Skeletal muscle tissue (tissue), 4 donors: Measurements from ENCODE around the gene KMT5C. TPM values are rescaled to one million over a fixed set of nuclear protein-coding genes. Genes with fewer than 3 reads are reported as not detected.
A peak's percentile ranks its signal among the peaks of the same experiment; 100 is the strongest.

ENCODE experiments used
- H3K27ac ChIP-seq: one replicate; pipeline ENCODE4 v1.7.0; 2013; ENCODE audit warnings: mild to moderate bottlenecking, low read depth, low read length, inconsistent platforms
- H3K27me3 ChIP-seq, 3 donors: one replicate each; pipeline ENCODE4 v1.7.0; 2013; ENCODE audit warnings: low read length in 3 of 3; ENCODE audit not compliant: control insufficient read depth in 3 of 3, insufficient read depth in 3 of 3
- H3K36me3 ChIP-seq, 3 donors: one replicate each; pipeline ENCODE4 v1.7.0; 2013; ENCODE audit warnings: low read length in 3 of 3; ENCODE audit not compliant: control insufficient read depth in 3 of 3, insufficient read depth in 3 of 3
- H3K4me1 ChIP-seq, 3 donors: one replicate each; pipeline ENCODE4 v1.7.0; 2013; ENCODE audit warnings: low read length in 3 of 3, mild to moderate bottlenecking in 3 of 3; ENCODE audit not compliant: control insufficient read depth in 3 of 3, insufficient read depth in 3 of 3
- H3K4me3 ChIP-seq, 3 donors: one replicate each; pipeline ENCODE4 v1.7.0; 2013; ENCODE audit warnings: low read length in 3 of 3
- H3K9ac ChIP-seq, 3 donors: one replicate each; pipeline ENCODE4 v1.7.0; 2013; ENCODE audit warnings: low read length in 3 of 3, mild to moderate bottlenecking in 3 of 3, moderate library complexity in 2 of 3, low read depth in 1 of 3
- H3K9me3 ChIP-seq, 3 donors: one replicate each; pipeline ENCODE4 v1.7.0; 2013; ENCODE audit warnings: low read length in 3 of 3; ENCODE audit not compliant: control insufficient read depth in 3 of 3
- total RNA-seq: library from RNA; depleted of rRNA; stranded (reverse); fragments of >200 nt; gene quantifications from one replicate; pipeline ENCODE4 v1.2.3, GENCODE V29; 2014
- donor health status: Osteomylitis.

The KMT5C gene
- total RNA-seq, 1 donor from 2014 or later: 8.9 TPM

DNA sequence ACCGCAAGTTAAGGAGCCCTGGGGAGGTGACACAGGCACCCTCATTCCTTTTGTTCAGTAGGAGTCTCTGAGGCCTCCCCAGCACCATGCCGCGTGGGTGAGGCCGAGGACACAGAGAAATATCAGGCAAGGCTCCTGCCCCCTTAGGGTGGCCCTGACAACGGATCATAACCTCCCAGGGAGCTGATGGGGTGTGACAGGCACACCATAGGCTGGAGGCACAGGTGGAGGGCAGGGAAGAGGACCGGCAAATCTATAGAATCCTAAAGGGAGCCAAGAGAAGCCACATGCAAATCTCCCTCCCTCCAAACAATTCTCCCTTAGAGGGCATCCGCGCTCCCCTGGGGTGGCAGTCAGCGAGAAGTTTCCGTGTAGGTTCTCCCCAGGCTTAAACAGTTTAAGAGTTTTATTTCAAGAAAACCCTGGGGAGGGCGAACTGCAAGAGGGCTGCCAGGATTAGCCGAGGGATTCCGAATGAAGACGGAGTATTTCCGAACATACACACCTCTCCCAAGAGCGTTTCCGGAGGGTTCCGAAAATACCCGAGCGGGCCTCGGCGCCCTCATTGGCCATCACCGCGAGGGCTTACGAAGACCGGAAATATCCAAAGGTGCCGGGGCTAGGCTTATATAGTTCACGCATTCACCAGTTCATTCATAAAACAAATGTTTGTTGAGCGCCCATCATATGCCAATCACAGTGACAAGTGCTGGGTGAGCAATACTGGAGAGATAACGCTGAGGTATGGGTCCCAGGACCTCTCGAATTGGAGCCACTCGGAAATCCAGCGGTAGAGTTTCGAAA is 45.4 kb downstream of the KMT5C start:
- Histone ChIP-seq H3K27ac (peak overlapping the region; percentile 91), H3K27me3 (no peaks in the 10 kb centered on the region), H3K9ac (peak overlapping the region; percentile 92 to 95 (median 94)), H3K36me3 (peaks cover 26 to 32% (median 32%) of the 10 kb centered on the region in 3 donors), H3K4me3 (peak overlapping the region; percentile 86 to 95 (median 88)), H3K9me3 (no peaks in the 10 kb centered on the region), H3K4me1 (peaks cover 44 to 59% (median 48%) of the 10 kb centered on the region in 3 donors)

DNA sequence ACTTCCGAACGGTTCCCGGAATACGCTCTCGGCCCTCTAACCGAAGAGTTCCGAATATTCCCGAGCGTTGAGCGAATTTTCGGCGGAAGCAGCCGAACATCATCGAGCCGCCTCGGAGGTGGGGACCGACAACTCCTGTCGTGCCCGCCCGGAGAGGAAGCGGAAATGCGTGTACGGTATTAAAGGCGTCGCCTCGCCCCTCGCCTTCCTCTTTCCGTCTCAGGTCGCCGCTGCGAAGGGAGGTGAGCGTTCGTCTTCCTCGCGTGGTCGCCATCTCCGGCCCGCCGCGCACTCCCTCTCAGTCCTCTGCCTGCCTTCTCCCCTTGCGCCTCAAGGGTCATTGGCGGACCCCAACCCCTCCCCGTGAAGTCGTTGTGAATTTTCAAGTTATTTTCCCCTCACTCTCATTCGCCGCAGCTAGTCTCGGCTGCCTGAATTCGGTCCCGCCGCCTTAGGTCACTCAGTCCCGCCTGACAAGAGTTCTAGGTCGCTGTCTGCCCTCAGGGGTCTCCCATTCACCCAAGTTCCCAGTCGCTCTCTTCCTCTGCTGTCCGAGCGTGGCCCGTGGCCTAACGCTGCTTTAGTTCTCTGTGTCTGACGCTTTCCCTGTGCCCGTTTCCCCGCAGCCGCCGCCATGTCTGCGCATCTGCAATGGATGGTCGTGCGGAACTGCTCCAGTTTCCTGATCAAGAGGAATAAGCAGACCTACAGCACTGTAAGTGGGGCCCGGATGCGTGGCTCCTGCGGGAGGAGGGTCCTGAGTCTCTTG is 46.2 kb downstream of the KMT5C start, which contains the start of gene RPL28:
TSS of gene RPL28 (plus strand) at position 209 of the 769 bp plus-strand sequence. CDS start at position 635, 426 bp downstream.
- Histone ChIP-seq H3K9ac (peak within 1 kb of the TSS; percentile 94 to 98 (median 95)), H3K9me3 (no peaks in the 10 kb centered on the region), H3K36me3 (peaks cover 32 to 37% (median 32%) of the 10 kb centered on the region in 3 donors), H3K27ac (peak within 1 kb of the TSS; percentile 91), H3K4me3 (peak within 1 kb of the TSS; percentile 95 to 98 (median 95)), H3K27me3 (no peaks in the 10 kb centered on the region), H3K4me1 (peaks cover 44 to 66% (median 48%) of the 10 kb centered on the region in 3 donors)

DNA sequence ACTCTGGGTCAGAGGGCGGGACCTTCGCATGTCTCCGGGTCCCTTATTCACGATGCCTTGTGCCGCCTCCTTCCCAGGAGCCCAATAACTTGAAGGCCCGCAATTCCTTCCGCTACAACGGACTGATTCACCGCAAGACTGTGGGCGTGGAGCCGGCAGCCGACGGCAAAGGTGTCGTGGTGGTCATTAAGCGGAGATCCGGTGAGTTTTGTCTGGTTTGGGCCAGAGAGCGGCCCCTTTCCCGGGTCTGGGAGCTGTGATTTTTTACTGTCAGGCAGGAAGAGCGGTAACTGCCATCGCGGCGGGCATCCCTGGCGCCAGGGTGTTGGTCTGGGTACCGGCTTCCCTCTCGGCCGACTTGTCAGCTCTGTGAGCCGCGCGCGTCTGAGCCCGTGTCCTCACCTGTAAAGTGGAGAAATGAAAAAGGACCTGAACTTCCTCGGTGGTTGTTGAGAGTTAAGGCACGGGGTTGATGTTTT is 46.9 kb downstream of the KMT5C start:
- H3K27ac ChIP-seq: peak overlapping the region; percentile 91
- peak overlapping the region; percentile 94 to 98 (median 95) for H3K9ac ChIP-seq
- H3K27me3 ChIP-seq: no peaks in the 10 kb centered on the region
- peaks cover 44 to 72% (median 48%) of the 10 kb centered on the region in 3 donors for H3K4me1 ChIP-seq
- no peaks in the 10 kb centered on the region for H3K9me3 ChIP-seq
- H3K36me3 ChIP-seq: peaks cover 32 to 41% (median 32%) of the 10 kb centered on the region in 3 donors
- peak overlapping the region; percentile 95 to 98 (median 95) for H3K4me3 ChIP-seq

DNA sequence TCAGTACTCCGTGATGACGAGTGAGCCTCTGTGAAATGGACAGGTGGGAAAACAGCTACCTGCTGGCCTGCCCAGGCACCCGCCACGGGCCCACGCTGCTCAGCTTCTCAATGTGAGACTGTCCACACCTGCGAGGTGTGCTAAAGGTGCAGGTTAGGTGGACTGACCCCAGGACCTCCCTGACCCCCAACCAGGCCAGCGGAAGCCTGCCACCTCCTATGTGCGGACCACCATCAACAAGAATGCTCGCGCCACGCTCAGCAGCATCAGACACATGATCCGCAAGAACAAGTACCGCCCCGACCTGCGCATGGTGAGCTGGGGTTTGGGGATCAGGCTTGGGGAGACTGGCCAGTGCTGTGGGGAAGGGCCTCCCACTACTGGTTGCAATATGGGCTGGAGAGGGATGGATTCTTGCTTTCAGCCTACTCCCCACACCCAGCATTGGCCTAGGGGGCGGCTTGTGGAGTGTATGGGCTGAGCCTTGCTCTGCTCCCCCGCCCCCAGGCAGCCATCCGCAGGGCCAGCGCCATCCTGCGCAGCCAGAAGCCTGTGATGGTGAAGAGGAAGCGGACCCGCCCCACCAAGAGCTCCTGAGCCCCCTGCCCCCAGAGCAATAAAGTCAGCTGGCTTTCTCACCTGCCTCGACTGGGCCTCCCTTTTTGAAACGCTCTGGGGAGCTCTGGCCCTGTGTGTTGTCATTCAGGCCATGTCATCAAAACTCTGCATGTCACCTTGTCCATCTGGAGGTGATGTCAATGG is 48.2 kb downstream of the KMT5C start:
- H3K27ac ChIP-seq: no peak overlapping the region
- peak overlapping the region in 2 of 3 donors; percentile 95 for H3K4me3 ChIP-seq
- peaks cover 32 to 48% (median 32%) of the 10 kb centered on the region in 3 donors for H3K36me3 ChIP-seq
- H3K9ac ChIP-seq: peak overlapping the region in 2 of 3 donors; percentile 94 to 95
- H3K27me3 ChIP-seq: no peaks in the 10 kb centered on the region
- H3K4me1 ChIP-seq: peaks cover 44 to 70% (median 48%) of the 10 kb centered on the region in 3 donors
- no peaks in the 10 kb centered on the region for H3K9me3 ChIP-seq

DNA sequence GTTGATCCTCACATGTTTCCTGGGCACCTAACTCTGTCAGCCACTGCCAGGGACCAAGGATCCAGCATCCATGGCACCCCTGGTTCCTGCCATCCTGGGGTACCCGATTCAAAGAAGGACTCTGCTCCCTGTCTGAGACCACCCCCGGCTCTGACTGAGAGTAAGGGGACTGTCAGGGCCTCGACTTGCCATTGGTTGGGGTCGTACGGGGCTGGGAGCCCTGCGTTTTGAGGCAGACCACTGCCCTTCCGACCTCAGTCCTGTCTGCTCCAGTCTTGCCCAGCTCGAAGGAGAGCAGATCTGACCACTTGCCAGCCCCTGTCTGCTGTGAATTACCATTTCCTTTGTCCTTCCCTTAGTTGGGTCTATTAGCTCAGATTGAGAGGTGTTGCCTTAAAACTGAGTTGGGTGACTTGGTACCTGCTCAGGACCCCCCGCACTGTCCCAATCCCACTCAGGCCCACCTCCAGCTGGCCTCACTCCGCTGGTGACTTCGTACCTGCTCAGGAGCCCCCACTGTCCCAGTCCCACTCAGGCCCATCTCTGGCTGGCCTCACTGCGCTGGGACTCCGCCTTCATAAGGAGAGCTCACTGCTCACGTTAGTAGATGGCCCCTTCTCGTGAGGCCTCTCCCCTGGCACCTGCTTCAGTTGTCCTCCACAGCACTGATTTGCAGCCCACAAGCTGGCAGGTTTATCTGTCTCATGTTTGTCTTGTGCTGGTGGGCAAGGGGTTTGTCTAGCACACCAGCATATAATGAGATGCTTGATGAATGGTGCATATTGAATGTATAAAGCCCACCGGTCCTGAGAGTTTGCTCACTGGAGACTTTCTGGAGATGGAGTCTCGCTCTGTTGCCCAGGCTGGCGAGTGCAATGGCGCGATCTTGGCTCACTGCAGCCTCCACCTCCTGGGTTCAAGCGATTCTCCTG is 50.0 kb downstream of the KMT5C start:
- peak overlapping the region in 2 of 3 donors; percentile 33 for H3K9ac ChIP-seq

DNA sequence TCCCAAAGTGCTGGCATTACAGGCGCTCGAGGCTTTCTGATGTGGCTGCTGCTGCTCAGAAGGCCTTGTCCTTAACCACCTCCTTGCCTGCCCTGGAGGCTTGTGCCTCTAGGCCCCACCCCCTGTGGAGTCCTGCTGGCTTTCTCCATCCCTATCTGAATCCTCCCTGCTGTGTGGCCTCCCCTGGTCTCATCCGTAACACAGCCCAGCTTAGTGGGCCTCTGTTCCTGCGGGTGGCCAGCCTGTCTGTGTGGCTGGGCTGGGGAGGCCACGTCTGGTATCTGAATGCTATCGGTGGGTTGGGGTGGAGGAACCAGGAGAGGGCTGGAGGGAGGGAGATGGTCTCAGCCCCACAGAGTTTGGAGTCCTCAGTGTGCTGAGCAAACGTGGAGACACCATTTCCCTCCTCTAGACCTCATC is 50.8 kb downstream of the KMT5C start:
- Histone ChIP-seq H3K9ac (no peak overlapping the region), H3K4me1 (peaks cover 30 to 54% (median 34%) of the 10 kb centered on the region in 3 donors), H3K27ac (no peak overlapping the region), H3K9me3 (no peaks in the 10 kb centered on the region), H3K4me3 (no peak overlapping the region), H3K27me3 (no peaks in the 10 kb centered on the region), H3K36me3 (peaks cover 32 to 48% (median 32%) of the 10 kb centered on the region in 3 donors)

More for the DNA sequence above, 50.0 kb downstream of the KMT5C start:
- Histone ChIP-seq H3K9me3 (no peaks in the 10 kb centered on the region), H3K27me3 (no peaks in the 10 kb centered on the region), H3K36me3 (peaks cover 32 to 48% (median 32%) of the 10 kb centered on the region in 3 donors), H3K4me3 (no peak overlapping the region), H3K4me1 (peaks cover 35 to 59% (median 39%) of the 10 kb centered on the region in 3 donors), H3K27ac (no peak overlapping the region)

DNA sequence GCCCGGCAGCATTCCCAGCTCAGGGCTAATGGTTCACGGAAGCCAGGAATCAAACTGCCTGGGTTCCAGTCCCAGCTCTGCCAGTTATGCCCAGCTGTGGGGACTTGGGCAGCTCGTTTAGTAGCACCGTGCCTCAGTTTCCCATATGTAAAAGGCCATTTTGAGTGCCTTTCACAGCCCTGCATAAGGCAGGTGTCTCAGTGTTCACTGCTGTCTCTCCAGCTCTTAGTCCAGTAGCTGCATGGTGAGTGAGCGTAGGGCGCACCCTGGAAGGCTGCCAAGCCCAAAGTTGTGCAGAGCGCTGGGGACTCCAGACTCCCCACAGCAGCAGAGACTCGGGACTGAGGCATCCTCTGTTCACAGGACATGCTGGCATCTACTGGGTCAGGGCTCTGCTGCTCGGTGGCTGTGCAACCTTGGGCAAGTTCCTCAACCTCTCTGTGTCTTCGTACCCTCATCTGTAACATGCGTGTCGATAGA is 51.6 kb downstream of the KMT5C start:
- H3K4me1 ChIP-seq: peaks cover 27 to 49% (median 33%) of the 10 kb centered on the region in 3 donors
- H3K9ac ChIP-seq: peak overlapping the region in 1 of 3 donors; percentile 33
- no peaks in the 10 kb centered on the region for H3K9me3 ChIP-seq
- no peak overlapping the region for H3K4me3 ChIP-seq
- peaks cover 32 to 48% (median 32%) of the 10 kb centered on the region in 3 donors for H3K36me3 ChIP-seq
- H3K27me3 ChIP-seq: no peaks in the 10 kb centered on the region
- no peak overlapping the region for H3K27ac ChIP-seq

DNA sequence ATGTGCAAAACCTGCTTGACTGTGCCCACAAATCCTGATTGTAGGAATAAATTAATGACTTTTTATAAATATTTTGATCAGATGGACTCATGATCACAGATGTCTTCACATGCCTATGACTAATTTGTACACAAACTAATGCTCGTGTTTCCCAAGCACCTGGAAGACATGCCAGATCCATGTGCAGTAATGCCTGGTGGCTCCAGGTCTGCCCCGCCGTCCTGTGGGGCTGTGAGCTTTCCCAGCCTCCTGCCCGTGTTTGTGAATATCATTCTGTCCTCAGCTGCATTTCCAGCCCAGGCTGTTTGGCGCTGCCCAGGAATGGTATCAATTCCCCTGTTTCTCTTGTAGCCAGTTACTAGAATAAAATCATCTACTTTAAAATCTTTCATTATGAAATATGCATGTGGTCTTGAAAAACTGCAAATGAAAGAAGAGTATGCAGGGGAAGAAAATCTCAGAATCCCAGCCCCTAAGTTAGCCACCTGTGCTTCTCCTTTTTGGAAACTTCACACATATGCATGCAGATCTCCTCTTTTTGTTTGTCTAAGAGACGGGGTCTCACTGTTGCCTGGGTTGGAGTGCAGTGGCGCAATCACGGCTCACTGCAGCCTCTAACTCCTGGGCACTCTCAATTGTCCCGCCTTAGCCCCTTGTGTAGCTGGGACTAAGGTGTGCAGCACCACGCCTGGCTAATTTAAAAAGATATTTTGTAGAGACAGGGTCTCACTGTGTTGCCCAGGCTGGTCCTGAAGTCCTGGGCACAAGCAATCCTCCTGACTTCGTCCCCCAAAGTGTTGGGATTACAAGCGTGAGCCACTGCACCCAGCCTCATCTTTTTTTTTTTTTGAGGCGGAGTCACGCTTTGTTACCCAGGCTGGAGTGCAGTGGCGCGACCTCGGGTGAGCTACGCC is 52.3 kb downstream of the KMT5C start:
- H3K36me3 ChIP-seq: peaks cover 30 to 47% (median 32%) of the 10 kb centered on the region in 3 donors

More for the DNA sequence above, 52.3 kb downstream of the KMT5C start:
- Histone ChIP-seq H3K9ac (peak overlapping the region in 1 of 3 donors; percentile 10), H3K4me3 (no peak overlapping the region), H3K4me1 (peaks cover 20 to 42% (median 26%) of the 10 kb centered on the region in 3 donors), H3K27ac (no peak overlapping the region), H3K9me3 (no peaks in the 10 kb centered on the region), H3K27me3 (no peaks in the 10 kb centered on the region)
